H1 (cell line): Measurements from ENCODE around the gene RAB36.

ENCODE experiments used
- ASH2L ChIP-seq: fragments of 200-600, 300-600 bp; sonication (generic); IDR thresholded peaks from one replicate; pipeline ENCODE4 v1.7.1; 2017; ENCODE audit warnings: low read length
- BRCA1 ChIP-seq: IDR thresholded peaks from 2 replicates; pipeline ENCODE4 v1.6.1; 2012; ENCODE audit warnings: low read depth, low read length, improper control_type of control experiment
- CBX8 ChIP-seq: fragments of 300-800, 300-1000 bp; sonication (generic); IDR thresholded peaks from 2 replicates; pipeline ENCODE4 v1.7.1; 2016; ENCODE audit warnings: low read depth, low read length, borderline replicate concordance
- CEBPB ChIP-seq: IDR thresholded peaks from 2 replicates; pipeline ENCODE4 v1.6.1; 2012; ENCODE audit warnings: low read depth, low read length
- CHD1 ChIP-seq: IDR thresholded peaks from 2 replicates; pipeline ENCODE4 v1.6.1; 2012; ENCODE audit warnings: low read depth, low read length, improper control_type of control experiment
- CTCF ChIP-seq, 3 experiments: IDR thresholded peaks; 1 replicate in 2 of 3; 2 replicates in 1 of 3; pipeline versions ENCODE4 v1.5.1 to v1.6.1; 2011; ENCODE audit warnings: low read length in 3 of 3, mild to moderate bottlenecking in 3 of 3, inconsistent platforms in 2 of 3, low read depth in 1 of 3, moderate library complexity in 1 of 3; ENCODE audit not compliant: insufficient read depth in 1 of 3; ENCODE audit errors: control extremely low read depth in 1 of 3
- EZH2 ChIP-seq: fragments of 200-600 bp; sonication (generic); IDR thresholded peaks from 2 replicates; pipeline ENCODE4 v1.7.1; 2012; ENCODE audit warnings: low read depth, mild to moderate bottlenecking, moderate library complexity, low read length, inconsistent platforms; ENCODE audit not compliant: severe bottlenecking
- JUND ChIP-seq: IDR thresholded peaks from 2 replicates; pipeline ENCODE4 v1.6.1; 2011; ENCODE audit warnings: mild to moderate bottlenecking, improper control_type of control experiment, low read length
- MAX ChIP-seq: IDR thresholded peaks from 2 replicates; pipeline ENCODE4 v1.6.1; 2012; ENCODE audit warnings: inconsistent platforms
- TBP ChIP-seq: IDR thresholded peaks from 2 replicates; pipeline ENCODE4 v1.6.1; 2011; ENCODE audit warnings: low read depth, low read length, improper control_type of control experiment
- USF2 ChIP-seq: IDR thresholded peaks from 2 replicates; pipeline ENCODE4 v1.6.1; 2011; ENCODE audit warnings: low read length, improper control_type of control experiment

GRCh38 chr22:23144432-23144831 lies 845 bp upstream of the RAB36 start:
- TF ChIP-seq CTCF (IDR thresholded peaks at IDR 0.05; ENCODE audit: control extremely low read depth in 1 of 3, insufficient read depth in 1 of 3, low read depth in 1 of 3, low read length in 3 of 3) (no peak), MAX (no peak), BRCA1 (no peak), ASH2L (no peak), TBP (no peak), CEBPB (no peak), USF2 (no peak), CHD1 (no peak), CBX8 (no peak), EZH2 (no peak), JUND (no peak)
